ENCODE data around the gene NOC4L.

Gene NOC4L

DNA sequence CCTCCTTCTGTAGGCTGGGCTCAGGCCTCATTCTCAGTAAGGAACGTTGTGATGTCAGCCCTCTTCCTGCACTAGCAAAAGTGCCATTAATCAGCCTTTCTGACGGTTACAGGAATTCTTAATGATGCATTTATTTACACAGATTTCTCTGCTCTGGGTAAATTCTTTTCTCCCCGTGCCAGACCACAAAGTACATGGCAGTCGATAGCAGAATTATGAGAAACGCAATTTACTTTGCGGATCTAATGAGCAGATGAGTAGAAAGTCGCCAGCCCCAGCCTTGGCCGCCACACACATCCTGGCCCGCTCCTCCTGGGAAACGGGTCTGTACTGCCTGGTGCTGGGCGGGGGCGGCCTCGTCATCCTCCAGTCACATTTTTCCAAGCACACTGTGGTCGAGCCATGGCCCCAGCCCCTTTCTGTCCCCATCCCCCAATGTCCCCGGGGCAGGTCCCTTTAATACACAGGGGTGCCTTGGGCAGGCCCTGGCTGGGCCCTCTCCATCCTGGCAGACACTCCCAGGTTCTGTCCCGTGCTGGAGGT, 25.9 kb downstream of the NOC4L start:
- DNase-seq (ENCODE audit: low spot score) = peak; percentile 30

GRCh38 chr12:132170637-132171292, 26.5 kb downstream of the NOC4L start:
- DNase-seq (ENCODE audit: low spot score) = no peak

GRCh38 chr12:132171293-132171967, 27.2 kb downstream of the NOC4L start:
- DNase-seq (ENCODE audit: low spot score) = no peak

GRCh38 chr12:132171968-132172521, 27.8 kb downstream of the NOC4L start:
- DNase-seq (ENCODE audit: low spot score) = no peak

DNA sequence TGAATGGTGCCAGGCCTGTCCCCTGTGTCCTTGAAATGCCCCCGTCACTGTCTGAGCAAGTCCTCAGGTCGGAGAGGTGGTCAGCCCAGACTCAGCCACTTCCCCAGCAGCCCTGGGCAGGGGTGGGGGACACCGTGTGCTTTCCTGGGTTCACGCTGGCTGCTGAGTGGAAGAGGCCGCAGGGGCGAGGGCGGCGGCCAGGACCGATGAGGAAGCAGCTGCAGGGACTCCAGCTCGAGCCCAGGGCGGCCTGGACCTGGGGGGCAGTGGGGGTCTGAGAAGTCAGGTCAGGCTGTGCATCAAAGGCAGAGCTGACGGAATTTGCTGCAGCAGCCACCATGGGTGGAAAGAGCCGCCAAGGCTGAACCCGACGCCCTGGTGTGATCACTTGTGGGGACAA, 28.4 kb downstream of the NOC4L start:
- no peak for DNase-seq (ENCODE audit: low spot score)

- no peak for DNase-seq (ENCODE audit: low spot score)
Observed at GRCh38 chr12:132173135-132174014, 29.1 kb downstream of the NOC4L start.

DNA sequence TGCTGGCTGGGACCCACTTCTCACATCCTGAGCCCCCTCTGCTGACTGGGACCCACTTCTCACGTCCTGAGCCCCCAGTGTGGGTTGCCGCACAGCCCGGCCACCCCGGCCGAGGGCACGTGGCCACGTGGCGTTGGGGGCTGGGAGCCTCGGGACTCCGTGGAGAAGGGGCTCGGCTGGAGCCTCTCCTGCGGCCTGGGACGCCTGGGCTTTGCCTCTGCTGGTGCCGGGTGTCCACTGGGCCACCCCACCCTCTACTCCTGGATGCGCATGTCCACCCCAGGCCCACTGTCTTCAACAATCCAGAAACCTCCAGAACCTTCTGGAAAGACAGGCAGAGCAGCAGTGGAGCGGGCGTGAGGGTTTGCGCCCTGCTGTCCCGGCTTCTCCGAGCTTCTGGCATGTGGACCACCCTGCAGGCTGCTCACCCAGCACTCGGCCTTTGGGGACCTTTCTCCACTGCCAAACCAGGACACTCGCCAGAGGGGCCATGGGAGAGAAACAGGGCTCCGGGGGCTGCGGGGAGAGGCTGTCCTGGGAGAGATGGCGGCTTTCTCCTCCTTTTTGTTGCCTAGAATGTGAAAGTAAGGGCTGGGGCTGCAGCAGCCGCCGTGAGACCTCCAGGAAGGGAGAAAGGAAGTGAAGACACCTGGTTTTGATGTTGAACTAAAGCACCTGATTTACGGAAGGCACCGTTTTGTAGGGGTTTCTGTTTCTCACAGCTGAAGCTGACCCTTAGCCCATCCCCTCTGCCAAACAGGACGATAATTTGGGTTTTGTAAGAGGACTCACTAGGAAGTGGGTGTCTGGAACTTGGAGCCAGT, 30.0 kb downstream of the NOC4L start:
- DNase-seq (ENCODE audit: low spot score) = no peak

- no peak for DNase-seq (ENCODE audit: low spot score)
Observed at GRCh38 chr12:132174839-132175490, 30.7 kb downstream of the NOC4L start.

DNA sequence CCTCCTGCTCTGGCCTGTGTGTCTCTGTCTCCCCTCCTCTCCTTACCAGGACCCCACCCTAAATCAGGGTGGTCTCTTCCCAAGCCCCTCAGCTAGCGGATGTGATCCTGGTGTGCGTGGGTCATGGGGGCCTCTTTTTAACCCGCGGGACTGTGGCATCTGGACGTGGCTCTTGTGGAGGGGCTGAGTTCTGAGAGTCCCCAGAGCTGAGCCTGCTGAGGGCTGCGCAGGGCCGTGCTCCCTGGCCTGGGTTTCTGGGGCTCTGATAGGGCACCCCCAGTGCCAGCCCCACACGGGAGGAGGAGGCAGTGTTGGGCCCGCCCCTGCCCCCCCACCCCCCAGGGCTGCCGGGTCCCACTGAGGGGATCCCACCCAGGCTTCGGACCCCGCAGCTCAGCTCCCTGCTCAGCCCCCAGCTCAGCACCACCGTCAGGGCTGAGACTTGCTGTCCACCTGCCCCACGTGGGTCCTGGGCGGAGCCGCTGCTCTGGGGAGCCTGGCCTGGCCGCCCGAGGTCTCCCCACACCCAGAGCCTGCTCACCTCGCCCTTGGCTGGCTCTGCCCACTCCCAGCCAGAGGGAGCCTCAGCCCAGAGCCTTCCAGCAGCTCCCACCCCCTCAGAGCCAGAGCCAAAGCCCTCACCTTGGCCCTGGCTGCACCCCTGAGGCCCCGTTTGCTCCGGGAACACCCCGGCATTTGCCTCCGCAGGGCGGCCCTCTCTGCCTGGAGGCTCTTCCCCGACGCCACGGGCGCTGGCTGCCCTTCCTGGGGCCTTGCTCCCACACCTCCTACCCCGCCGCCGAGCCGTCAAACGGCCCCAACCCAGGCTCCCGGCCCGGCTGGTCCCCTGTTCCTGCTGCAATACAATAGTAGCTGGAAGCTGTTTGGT, 31.5 kb downstream of the NOC4L start:
- no peak for DNase-seq (ENCODE audit: low spot score)

GRCh38 chr12:132176385-132176919, 32.2 kb downstream of the NOC4L start:
- DNase-seq (ENCODE audit: low spot score) = no peak

- no peak for DNase-seq (ENCODE audit: low spot score)
Observed at GRCh38 chr12:132176920-132177551, 32.8 kb downstream of the NOC4L start.

DNA sequence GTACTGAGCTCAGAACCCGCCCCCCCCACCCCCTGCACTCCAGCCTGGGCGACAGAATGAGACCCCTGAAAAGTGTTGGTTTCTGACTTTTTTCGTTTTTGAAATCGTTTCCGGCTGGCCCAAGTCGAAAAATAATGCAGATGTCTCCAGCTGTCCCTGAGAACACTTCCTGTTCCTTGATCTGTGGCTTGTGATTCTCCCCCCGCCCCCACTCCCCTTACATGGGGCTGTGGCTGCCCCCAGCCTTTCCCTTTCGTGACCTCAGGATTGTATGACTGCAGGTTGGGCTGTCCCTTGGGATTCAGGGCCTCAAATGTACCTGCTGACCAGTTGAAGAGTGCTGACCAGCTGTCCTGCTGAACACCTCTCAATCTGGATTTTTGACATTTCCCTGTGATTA, 34.1 kb downstream of the NOC4L start:
- no peak for DNase-seq (ENCODE audit: low spot score)

- DNase-seq (ENCODE audit: low spot score) = no peak
Observed at GRCh38 chr12:132178801-132179401, 34.6 kb downstream of the NOC4L start.

DNA sequence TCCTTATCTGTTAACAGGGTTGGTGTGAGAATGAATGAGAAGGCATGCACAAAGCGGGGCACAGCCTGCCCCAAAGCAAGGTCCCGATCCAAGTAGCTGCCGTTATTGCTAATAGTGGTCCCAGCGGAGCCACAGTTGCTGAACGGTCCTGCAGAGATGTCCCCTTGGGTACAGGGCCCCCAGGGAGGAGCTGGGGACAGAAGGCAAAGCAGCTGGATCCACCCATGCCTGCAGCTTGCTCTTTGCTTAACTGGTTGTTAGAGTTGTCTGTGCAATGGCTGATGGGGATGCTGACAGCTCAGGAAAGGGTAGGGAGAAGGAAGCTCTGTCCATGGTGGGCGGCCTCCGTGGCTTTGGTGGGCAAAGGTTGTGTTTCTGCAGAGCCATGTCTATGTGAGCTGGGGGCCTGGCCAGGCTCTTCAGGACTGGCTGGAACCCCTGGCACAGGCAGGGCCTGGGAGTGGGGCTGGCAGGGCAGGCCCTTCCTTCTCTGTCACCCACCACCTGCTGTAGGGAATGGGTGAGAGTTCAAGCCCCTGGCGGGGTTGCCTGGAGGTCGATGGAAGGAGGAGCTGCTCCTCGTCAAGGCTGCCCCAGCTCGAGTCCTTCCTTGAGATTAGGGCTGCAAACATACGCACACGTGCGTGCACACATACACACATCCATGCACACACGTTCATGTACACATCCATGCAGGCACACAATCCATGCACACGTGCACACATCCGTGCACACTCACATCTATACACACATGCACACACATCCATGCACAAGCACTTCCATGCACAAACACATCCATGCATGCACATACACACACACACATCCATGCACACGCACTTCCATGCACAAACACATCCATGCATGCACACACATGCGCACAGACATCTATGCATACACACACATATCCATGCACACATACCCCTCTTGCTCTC, 35.4 kb downstream of the NOC4L start:
- DNase-seq (ENCODE audit: low spot score) = no peak

GRCh38 chr12:132180648-132181546, 36.6 kb downstream of the NOC4L start:
- DNase-seq (ENCODE audit: low spot score) = no peak

- DNase-seq (ENCODE audit: low spot score) = no peak
Observed at GRCh38 chr12:132181570-132182200, 37.4 kb downstream of the NOC4L start.
